Measurements from ENCODE around the gene FAF1.

The FAF1 gene

DNA sequence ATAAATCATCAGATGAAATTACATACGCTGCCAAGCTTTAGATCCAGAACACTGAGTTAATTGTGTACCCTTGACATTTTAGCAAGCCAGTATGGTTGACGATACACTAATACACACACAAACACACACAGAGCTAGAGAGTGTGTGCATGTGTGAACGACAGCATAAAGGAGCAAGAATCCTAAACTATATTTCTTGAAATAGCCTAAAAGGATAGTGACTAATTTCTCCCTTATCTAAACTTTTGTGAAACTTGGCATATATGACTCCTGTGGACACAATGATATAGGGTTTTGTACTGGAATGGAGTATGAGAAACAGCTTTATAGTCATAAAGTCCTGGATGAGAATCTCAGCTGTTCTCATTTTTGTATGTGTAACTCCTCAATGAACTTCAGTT is 471.7 kb downstream of the FAF1 start:
- DNase-seq (ENCODE audit: low read depth), result no peak

- no peak for DNase-seq (ENCODE audit: low read depth)
Measured at GRCh38 chr1:50487725-50488124, 472.3 kb downstream of the FAF1 start.

DNA sequence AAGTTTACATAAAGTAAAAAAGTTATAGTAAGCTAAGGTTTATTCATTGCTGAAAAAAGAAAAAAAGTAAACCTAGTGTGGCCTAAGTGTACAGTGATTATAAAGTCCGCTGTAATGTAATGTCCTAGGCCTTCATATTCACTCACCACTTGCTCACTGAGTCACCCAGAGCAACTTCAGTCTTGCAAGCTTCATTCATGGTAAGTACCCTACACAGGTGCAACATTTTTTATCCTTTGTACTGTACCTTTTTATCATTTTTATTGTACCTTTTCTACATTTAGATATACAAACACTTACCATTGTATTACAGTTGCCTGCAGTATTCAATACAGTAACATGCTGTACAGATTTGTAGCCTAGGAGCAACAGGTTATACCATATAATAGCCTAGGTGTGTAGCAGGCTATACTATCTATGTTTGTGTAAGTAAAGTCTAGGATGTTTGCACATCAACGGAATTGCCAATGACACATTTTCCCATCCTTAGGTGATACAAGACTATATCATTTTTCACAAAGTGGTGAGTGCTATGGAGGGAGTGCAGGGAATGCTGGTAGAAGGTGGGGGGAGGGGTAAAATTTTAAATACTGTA is 478.8 kb downstream of the FAF1 start:
- no peak for DNase-seq (ENCODE audit: low read depth)

GRCh38 chr1:50476800-50477199 is 483.3 kb downstream of the FAF1 start:
- no peak for DNase-seq (ENCODE audit: low read depth)

GRCh38 chr1:50474859-50475809 is 484.9 kb downstream of the FAF1 start:
- DNase-seq (ENCODE audit: low read depth), result no peak

DNA sequence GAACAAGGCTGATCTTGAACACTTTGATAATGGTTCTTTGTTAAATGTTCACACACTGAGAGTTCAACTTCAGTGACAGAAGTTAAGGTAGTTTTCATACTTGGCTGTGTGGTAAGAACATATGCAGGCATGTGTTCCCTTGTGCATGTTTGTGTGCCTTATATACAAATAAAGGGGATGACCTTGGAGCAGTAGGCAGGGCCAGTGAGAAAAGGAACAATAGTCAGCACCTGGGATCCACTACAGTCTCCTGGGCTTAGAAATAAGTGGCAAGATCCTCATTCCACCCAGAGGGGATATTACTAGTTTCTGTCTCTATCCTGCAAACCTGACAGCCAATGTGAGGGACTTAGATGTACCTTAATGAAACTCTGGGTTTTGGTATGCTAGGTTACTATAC is 486.6 kb downstream of the FAF1 start:
- no peak for DNase-seq (ENCODE audit: low read depth)

- DNase-seq (ENCODE audit: low read depth), result no peak
Measured at GRCh38 chr1:50471967-50472366, 488.1 kb downstream of the FAF1 start.

GRCh38 chr1:50462964-50463363 is 497.1 kb downstream of the FAF1 start:
- no peak for DNase-seq (ENCODE audit: low read depth)

GRCh38 chr1:50458507-50458906 is 501.6 kb downstream of the FAF1 start:
- DNase-seq (ENCODE audit: low read depth), result no peak

DNA sequence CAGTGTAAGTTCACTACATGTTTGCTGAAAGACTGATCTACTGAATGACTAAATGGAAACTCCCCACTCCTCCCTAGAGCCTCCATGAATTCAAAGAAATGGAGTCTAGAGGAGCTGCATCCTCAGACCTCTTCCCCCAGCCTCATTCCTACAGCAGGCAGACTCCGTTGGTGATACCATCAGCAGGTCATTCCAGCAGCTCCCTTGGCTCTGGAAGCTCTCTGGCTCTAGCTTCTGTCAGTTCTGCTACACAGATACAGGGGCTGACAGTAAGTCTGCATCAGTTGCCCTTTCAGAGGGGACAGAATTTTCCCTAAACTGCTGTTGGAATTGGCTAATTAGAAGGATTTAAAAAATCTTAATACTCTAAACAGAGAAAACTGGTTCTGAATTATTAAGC is 505.2 kb downstream of the FAF1 start:
- no peak for DNase-seq (ENCODE audit: low read depth)

- no peak for DNase-seq (ENCODE audit: low read depth)
Measured at GRCh38 chr1:50453266-50453665, 506.8 kb downstream of the FAF1 start.

DNA sequence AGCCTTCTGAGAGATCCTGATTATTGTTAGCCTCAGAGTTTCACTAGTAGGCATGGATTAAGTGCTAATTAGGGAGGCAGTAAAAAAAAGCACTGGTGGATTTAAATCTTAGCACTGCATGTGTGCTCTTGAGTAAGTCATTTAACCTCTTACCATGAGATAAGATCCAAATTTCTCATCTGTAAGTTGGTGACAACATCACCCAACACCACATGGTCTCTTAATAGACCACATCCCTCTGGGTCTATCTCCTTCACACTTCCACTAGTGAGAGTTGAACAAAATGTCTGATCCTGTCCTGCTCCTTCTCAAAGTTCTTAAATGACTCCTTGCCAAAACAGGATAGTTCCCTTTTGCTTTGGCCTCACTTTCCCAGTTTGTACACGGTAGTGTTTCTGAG is 507.4 kb downstream of the FAF1 start:
- no peak for DNase-seq (ENCODE audit: low read depth)

- no peak for DNase-seq (ENCODE audit: low read depth)
Measured at GRCh38 chr1:50450861-50451653, 509.0 kb downstream of the FAF1 start.

GRCh38 chr1:50447961-50448360 is 512.1 kb downstream of the FAF1 start:
- DNase-seq (ENCODE audit: low read depth), result peak; percentile 39

DNA sequence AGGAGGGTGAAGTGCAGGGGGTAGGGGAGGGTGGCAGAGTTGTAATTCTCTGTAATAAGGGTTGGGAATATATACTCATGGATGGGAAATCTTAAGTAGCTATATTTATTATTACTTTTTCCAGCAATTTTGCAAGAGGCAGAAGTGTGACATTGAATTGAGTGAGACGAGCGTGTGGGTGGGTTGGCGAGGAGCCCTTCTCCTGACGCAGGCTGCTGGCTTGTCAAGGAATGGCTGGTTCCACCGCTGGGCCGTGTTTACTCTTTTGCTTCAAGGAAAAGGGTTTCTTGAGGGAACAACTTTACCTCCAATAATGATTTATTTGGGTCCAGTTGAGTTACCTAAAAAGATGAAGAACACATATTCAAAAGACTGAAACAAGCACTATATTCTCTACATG is 518.9 kb downstream of the FAF1 start:
- DNase-seq (ENCODE audit: low read depth), result no peak

GRCh38 chr1:50438945-50439344 is 521.1 kb downstream of the FAF1 start:
- no peak for DNase-seq (ENCODE audit: low read depth)

DNA sequence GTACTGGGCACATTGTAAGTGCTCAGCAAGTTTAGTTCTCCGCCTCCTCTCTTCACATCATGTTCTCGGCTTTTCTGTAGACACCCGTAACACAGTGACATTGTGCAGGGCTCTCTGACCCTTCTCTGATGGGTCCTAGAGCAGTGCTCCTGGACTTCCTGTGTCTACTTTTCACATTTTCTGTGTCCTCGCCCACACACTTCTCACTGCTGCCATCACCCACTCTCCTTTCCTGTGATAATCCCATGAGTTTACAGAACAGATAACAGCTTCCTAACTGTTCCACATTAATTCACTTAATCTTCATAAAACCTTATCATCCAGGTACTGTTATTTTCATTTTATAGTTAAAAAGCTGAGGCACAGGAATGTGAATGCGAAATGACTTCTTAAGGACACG is 523.6 kb downstream of the FAF1 start:
- DNase-seq (ENCODE audit: low read depth), result no peak

GRCh38 chr1:50430010-50430405 is 530.1 kb downstream of the FAF1 start:
- no peak for DNase-seq (ENCODE audit: low read depth)

GRCh38 chr1:50427818-50428779 is 532.0 kb downstream of the FAF1 start:
- DNase-seq (ENCODE audit: low read depth), result no peak

DNA sequence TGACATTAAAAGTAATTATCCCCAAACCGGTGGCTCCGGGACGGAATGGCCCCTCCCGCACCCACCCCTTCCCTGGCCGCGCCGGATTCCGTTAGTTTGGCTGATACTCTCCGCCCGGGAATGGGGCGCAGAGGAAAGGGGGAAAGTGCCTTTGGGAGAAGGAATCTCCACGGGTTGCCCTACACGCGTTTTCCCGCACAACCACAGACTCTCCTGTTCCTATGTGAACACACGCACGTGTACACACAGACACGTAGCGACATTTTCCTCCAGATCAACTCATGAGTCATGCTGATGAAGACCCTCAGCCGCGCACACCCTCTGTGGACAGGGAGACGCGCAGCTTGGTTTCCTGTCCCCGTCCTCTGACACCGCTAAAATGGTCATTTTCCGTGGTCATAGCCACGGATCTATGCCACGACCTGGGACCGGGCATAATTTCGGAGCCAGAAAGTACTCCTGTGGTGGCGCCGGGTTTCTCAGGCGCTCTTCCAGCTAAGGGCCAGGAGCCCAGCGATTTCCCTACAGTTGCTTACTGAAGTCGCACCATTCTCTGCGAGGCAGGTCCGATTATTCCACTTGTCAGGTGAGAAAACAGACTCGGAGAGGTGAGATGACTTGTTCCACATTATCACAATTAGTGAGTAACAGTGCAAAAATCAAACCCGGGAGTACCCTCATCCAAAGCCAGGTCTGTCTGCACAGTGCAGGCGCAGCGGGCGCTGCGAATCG is 532.8 kb downstream of the FAF1 start:
- DNase-seq (ENCODE audit: low read depth), result no peak

DNA sequence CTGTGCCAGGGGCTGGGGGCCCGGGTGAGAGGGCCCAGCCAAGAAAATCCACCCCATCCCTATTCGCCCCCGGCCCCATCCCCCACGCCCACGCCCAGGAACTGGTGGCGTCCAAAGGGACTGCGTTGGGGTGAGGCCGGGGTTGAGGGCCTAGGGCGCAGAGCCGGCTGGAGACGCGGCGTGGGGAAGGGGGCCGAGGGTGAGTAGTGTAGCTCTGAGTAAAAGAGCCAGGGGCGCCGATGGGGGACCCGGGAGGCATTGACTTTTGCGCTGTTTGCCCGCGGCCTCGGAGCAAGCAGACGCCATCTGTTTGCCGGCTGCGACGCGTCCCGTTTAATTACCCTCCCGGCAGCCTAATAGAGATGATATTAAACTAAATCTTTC is 533.4 kb downstream of the FAF1 start:
- DNase-seq (ENCODE audit: low read depth), result no peak

All from fibroblast of the conjunctiva (primary cell).